HepG2 (cell line): ENCODE results near the gene CACNA2D3.

ENCODE experiments used
- CCDC6 ChIP-seq: sonication (generic); formaldehyde crosslinking; IDR thresholded peaks from 2 replicates; pipeline ENCODE4 v1.8.1; 2022; ENCODE audit warnings: mild to moderate bottlenecking, missing genetic modification reagents, moderate library complexity
- GABPA ChIP-seq, 2 experiments: IDR thresholded peaks; 2 replicates each; pipeline ENCODE4 v1.6.1; 2011 to 2016; ENCODE audit warnings: low read depth in 2 of 2, low read length in 1 of 2, missing biosample characterization in 1 of 2, missing genetic modification characterization in 1 of 2
- JUND ChIP-seq: sonication (generic); formaldehyde crosslinking; IDR thresholded peaks from 2 replicates; pipeline ENCODE4 v1.8.0; 2022; ENCODE audit warnings: mild to moderate bottlenecking, missing genetic modification reagents
- SIX4 ChIP-seq: sonication (generic); formaldehyde crosslinking; IDR thresholded peaks from 2 replicates; pipeline ENCODE4 v1.4.0; 2020; ENCODE audit warnings: missing genetic modification reagents
- TF ChIP-seq, protein P1 (sequence below): sonication (generic); formaldehyde crosslinking; IDR thresholded peaks from 2 replicates; pipeline ENCODE4 v1.4.0; 2020; ENCODE audit warnings: missing genetic modification reagents
- TF ChIP-seq, protein P2 (sequence below): sonication (generic); formaldehyde crosslinking; IDR thresholded peaks from 2 replicates; pipeline ENCODE4 v1.5.0; 2020; ENCODE audit warnings: mild to moderate bottlenecking, missing genetic modification reagents, moderate library complexity

GRCh38 chr3:54447427-54447826, 325.1 kb downstream of the CACNA2D3 start:
- no peak for TF ChIP-seq CCDC6 (CRISPR knock-in tag)
- no peak for TF ChIP-seq GABPA (IDR thresholded peaks at IDR 0.05; ENCODE audit: low read depth, low read length)
- TF ChIP-seq GABPA (CRISPR knock-in tag; IDR thresholded peaks at IDR 0.05; ENCODE audit: low read depth), result no peak
- TF ChIP-seq, protein P1, sequence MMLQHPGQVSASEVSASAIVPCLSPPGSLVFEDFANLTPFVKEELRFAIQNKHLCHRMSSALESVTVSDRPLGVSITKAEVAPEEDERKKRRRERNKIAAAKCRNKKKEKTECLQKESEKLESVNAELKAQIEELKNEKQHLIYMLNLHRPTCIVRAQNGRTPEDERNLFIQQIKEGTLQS (CRISPR knock-in tag), result no peak
- TF ChIP-seq JUND, result no peak
- TF ChIP-seq, protein P2, sequence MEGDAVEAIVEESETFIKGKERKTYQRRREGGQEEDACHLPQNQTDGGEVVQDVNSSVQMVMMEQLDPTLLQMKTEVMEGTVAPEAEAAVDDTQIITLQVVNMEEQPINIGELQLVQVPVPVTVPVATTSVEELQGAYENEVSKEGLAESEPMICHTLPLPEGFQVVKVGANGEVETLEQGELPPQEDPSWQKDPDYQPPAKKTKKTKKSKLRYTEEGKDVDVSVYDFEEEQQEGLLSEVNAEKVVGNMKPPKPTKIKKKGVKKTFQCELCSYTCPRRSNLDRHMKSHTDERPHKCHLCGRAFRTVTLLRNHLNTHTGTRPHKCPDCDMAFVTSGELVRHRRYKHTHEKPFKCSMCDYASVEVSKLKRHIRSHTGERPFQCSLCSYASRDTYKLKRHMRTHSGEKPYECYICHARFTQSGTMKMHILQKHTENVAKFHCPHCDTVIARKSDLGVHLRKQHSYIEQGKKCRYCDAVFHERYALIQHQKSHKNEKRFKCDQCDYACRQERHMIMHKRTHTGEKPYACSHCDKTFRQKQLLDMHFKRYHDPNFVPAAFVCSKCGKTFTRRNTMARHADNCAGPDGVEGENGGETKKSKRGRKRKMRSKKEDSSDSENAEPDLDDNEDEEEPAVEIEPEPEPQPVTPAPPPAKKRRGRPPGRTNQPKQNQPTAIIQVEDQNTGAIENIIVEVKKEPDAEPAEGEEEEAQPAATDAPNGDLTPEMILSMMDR (CRISPR knock-in tag), result no peak
- no peak for TF ChIP-seq SIX4 (CRISPR knock-in tag)
